IMR-90 (cell line): Measurements from ENCODE around the gene FAM234A. TPM values are rescaled to one million over a fixed set of nuclear protein-coding genes. Genes with fewer than 3 reads are reported as not detected.
A peak's percentile ranks its signal among the peaks of the same experiment; 100 is the strongest.

Source experiments
- ATAC-seq: fragments of 200-7000 bp; cut with Tn5 transposase; 2 replicates; pipeline ENCODE4 v1.9.1; 2020; ENCODE audit warnings: low read depth, mild to moderate bottlenecking, moderate library complexity
- BruUV-seq: library from RNA; stranded (reverse); fragments of 400-500 nt; replicated peaks from 2 replicates; lab custom pipeline; 2021; lab: Mats Ljungman, UMichigan
- CTCF ChIA-PET: fragments of 300-600 bp; formaldehyde crosslinking; extraction: SDS; loops from one replicate; lab custom pipeline; 2021; ENCODE audit warnings: antibody characterized with exemption; lab: Yijun Ruan, JAX
- POLR2A ChIA-PET: fragments of 300-600 bp; sonication (Branson Sonifier 250); formaldehyde crosslinking; loops from one replicate; lab custom pipeline; 2022; ENCODE audit warnings: antibody characterized with exemption; ENCODE audit not compliant: unreplicated experiment; lab: Charles Lee
- DNase-seq: peaks from one replicate; pipeline ENCODE4 v3.0.0; 2013
- H2AFZ ChIP-seq: replicated peaks from 2 replicates; pipeline ENCODE3; 2013; ENCODE audit warnings: low read length, mild to moderate bottlenecking; ENCODE audit not compliant: poor library complexity
- H2AK5ac ChIP-seq: 2 replicates; pipeline ENCODE4 v1.6.1; 2013; ENCODE audit warnings: low read depth, low read length, inconsistent platforms
- H2AK9ac ChIP-seq: replicated peaks from 2 replicates; pipeline ENCODE3; 2013; ENCODE audit warnings: mild to moderate bottlenecking, low read depth, low read length, moderate library complexity; ENCODE audit not compliant: poor library complexity
- H2BK120ac ChIP-seq: 2 replicates; pipeline ENCODE4 v1.6.1; 2013; ENCODE audit warnings: low read depth, low read length, inconsistent platforms
- H2BK15ac ChIP-seq: 3 replicates; pipeline ENCODE4 v1.6.1; 2013; ENCODE audit warnings: low read depth, low read length, inconsistent platforms
- H2BK20ac ChIP-seq: 2 replicates; pipeline ENCODE4 v1.6.1; 2013; ENCODE audit warnings: low read depth, mild to moderate bottlenecking, inconsistent platforms, low read length, moderate library complexity
- H2BK5ac ChIP-seq: 2 replicates; pipeline ENCODE4 v1.6.1; 2013; ENCODE audit warnings: mild to moderate bottlenecking, low read depth, low read length, inconsistent platforms; ENCODE audit not compliant: poor library complexity, severe bottlenecking
- H3K14ac ChIP-seq: replicated peaks from 2 replicates; pipeline ENCODE4 v1.6.1; 2013; ENCODE audit warnings: low read depth, low read length, inconsistent platforms
- H3K18ac ChIP-seq: 2 replicates; pipeline ENCODE4 v1.6.1; 2013; ENCODE audit warnings: low read depth, low read length, control low read depth
- H3K23ac ChIP-seq: 2 replicates; pipeline ENCODE4 v1.6.1; 2013; ENCODE audit warnings: low read depth, low read length, inconsistent platforms
- H3K27ac ChIP-seq: 2 replicates; pipeline ENCODE4 v1.5.1; 2013; ENCODE audit warnings: mild to moderate bottlenecking, control low read depth, low read length; ENCODE audit not compliant: insufficient read depth
- H3K27me3 ChIP-seq: 2 replicates; pipeline ENCODE4 v1.6.1; 2013; ENCODE audit warnings: low read length; ENCODE audit not compliant: control insufficient read depth, insufficient read depth
- H3K36me3 ChIP-seq: 2 replicates; pipeline ENCODE4 v1.6.1; 2013; ENCODE audit warnings: low read length, mixed read lengths; ENCODE audit not compliant: control insufficient read depth, insufficient read depth
- H3K4ac ChIP-seq: 2 replicates; pipeline ENCODE4 v1.6.1; 2013; ENCODE audit warnings: low read depth, low read length, inconsistent platforms
- H3K4me1 ChIP-seq: 2 replicates; pipeline ENCODE4 v1.6.1; 2013; ENCODE audit warnings: low read length, mixed read lengths; ENCODE audit not compliant: control insufficient read depth, insufficient read depth
- H3K4me2 ChIP-seq: 2 replicates; pipeline ENCODE4 v1.6.1; 2013; ENCODE audit warnings: low read depth, mild to moderate bottlenecking, control low read depth, low read length, moderate library complexity
- H3K4me3 ChIP-seq: 2 replicates; pipeline ENCODE4 v1.5.1; 2013; ENCODE audit warnings: low read depth, mild to moderate bottlenecking, control low read depth, low read length, moderate library complexity; ENCODE audit not compliant: insufficient read depth
- H3K56ac ChIP-seq: 2 replicates; pipeline ENCODE4 v1.6.1; 2013; ENCODE audit warnings: low read length, inconsistent platforms; ENCODE audit not compliant: insufficient read depth; ENCODE audit errors: extremely low read depth
- H3K79me1 ChIP-seq, 2 experiments: 2 replicates each; pipeline ENCODE4 v1.6.1; 2013; ENCODE audit warnings: low read length in 2 of 2, inconsistent platforms in 1 of 2, low read depth in 1 of 2
- H3K9ac ChIP-seq: 2 replicates; pipeline ENCODE4 v1.6.1; 2013; ENCODE audit warnings: low read depth, low read length, control low read depth
- H3K9me1 ChIP-seq: 2 replicates; pipeline ENCODE4 v1.6.1; 2013; ENCODE audit warnings: low read length, inconsistent platforms; ENCODE audit not compliant: insufficient read depth
- H3K9me3 ChIP-seq: 2 replicates; pipeline ENCODE4 v1.6.1; 2013; ENCODE audit warnings: low read length; ENCODE audit not compliant: control insufficient read depth, insufficient read depth
- H4K20me1 ChIP-seq: 2 replicates; pipeline ENCODE4 v1.6.1; 2013; ENCODE audit warnings: low read length, inconsistent platforms; ENCODE audit not compliant: insufficient read depth
- H4K5ac ChIP-seq: 2 replicates; pipeline ENCODE4 v1.6.1; 2013; ENCODE audit warnings: mild to moderate bottlenecking, low read depth, low read length, control low read depth
- H4K8ac ChIP-seq, 2 experiments: 2 replicates each; pipeline ENCODE4 v1.6.1; 2013; ENCODE audit warnings: low read depth in 2 of 2, low read length in 2 of 2, control low read depth in 1 of 2, inconsistent platforms in 1 of 2
- H4K91ac ChIP-seq: 2 replicates; pipeline ENCODE4 v1.6.1; 2013; ENCODE audit warnings: low read depth, low read length, inconsistent platforms; ENCODE audit not compliant: insufficient read depth
- CEBPB ChIP-seq: IDR thresholded peaks from 2 replicates; pipeline ENCODE4 v1.6.1; 2012; ENCODE audit warnings: low read depth, low read length, improper control_type of control experiment
- FOS ChIP-seq: fragments of 150-350 bp; IDR thresholded peaks from 2 replicates; pipeline ENCODE4 v1.6.1; 2016; ENCODE audit warnings: low read depth, low read length
- RFX5 ChIP-seq: IDR thresholded peaks from 2 replicates; pipeline ENCODE4 v1.8.0; 2012; ENCODE audit warnings: low read depth, mild to moderate bottlenecking, low read length, moderate library complexity
- WGBS, 2 experiments: methylation state at CpG; one replicate each; pipeline versions ENCODE4 v1.1.5 to v1.1.7; 2013; ENCODE audit warnings: missing lambda C conversion rate in 2 of 2; ENCODE audit not compliant: insufficient read length in 1 of 2; ENCODE audit errors: extremely low coverage in 2 of 2; 5-methylcytosine and 5-hydroxymethylcytosine counted together
- dilution Hi-C: fragments of 300-500 bp; cut with HindIII; formaldehyde crosslinking; loops from one replicate; pipeline ENCODE4 v1.14.3; 2018; ENCODE audit warnings: low sequenced_read_pairs; ENCODE audit not compliant: unreplicated experiment
- in situ Hi-C: fragments of 300-500 bp; cut with MboI; formaldehyde crosslinking; loops from 3 replicates; pipeline ENCODE4 v1.14.3; 2019; ENCODE audit warnings: low sequenced_read_pairs, inconsistent platforms, mixed read lengths
- intact Hi-C: fragments of 100-400 bp; cut with micrococcal nuclease; formaldehyde crosslinking; loops from 2 replicates; pipeline ENCODE4 v1.10.0; 2022
- polyA plus RNA-seq, 3 experiments: library from polyadenylated mRNA; depleted of rRNA; stranded (reverse); fragments of >200 nt; gene quantifications; 2 replicates each; pipeline ENCODE4 v1.2.3, GENCODE V29; 2012; ENCODE audit warnings: low replicate concordance in 1 of 3
- total RNA-seq: library from RNA; depleted of rRNA; stranded (reverse); fragments of >200 nt; gene quantifications from 2 replicates; pipeline ENCODE4 v1.2.3, GENCODE V29; 2012
- TF ChIP-seq, protein P1 (sequence below): fragments of 150-350 bp; IDR thresholded peaks from 2 replicates; pipeline ENCODE4 v1.6.1; 2017; ENCODE audit warnings: mild to moderate bottlenecking, antibody characterized with exemption, low read length, low read depth

FAM234A gene
- total and polyA plus RNA-seq, 2 of the 4 experiments (the other 2 are of a cell fraction): 30.3 to 64.2 TPM

DNA sequence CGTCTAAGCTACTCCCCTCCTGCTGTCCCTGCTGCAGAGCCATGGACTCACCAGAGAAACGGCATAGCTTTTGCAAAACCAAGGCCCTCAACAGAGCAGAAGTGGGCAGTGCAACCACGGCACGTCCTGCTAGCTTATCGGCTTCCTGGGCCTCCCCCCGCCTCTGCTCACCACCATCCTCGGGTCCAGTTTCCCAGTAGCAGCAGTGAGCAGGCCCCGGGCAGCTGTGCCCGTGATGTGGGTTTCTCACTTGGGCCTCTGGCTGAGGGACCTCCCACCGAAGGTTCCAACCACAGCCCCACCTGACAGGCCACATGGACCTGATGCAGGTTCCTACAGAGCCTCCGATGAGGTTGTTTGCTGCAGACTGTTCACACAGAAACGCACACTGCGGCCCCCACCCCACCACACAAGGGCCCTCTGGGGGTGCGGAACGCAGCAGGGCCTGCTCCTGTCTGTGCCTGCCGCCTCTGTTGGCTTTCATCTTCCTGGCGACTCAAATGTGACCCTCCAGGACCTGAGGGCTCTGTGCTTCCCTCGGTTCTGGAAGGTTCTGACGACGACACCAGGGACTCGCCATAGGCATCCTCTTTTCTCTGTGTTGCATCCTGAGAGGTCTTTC is 73.2 kb downstream of the FAM234A start:
- H3K23ac ChIP-seq: no peak overlapping the region
- peak overlapping the region; percentile 23 for H2AFZ ChIP-seq
- H3K14ac ChIP-seq: no peak overlapping the region
- H3K4ac ChIP-seq: no peak overlapping the region
- ChIA-PET POLR2A (no interaction called here), CTCF (no interaction called here)
- no peak for TF ChIP-seq CEBPB
- no peak for TF ChIP-seq FOS
- TF ChIP-seq, protein P1, sequence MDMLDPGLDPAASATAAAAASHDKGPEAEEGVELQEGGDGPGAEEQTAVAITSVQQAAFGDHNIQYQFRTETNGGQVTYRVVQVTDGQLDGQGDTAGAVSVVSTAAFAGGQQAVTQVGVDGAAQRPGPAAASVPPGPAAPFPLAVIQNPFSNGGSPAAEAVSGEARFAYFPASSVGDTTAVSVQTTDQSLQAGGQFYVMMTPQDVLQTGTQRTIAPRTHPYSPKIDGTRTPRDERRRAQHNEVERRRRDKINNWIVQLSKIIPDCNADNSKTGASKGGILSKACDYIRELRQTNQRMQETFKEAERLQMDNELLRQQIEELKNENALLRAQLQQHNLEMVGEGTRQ: no peak
- TF ChIP-seq RFX5: no peak
- H2BK20ac ChIP-seq: no peak overlapping the region
- intact Hi-C loops (no loop called here), in situ Hi-C loops (no loop called here), dilution Hi-C loops (no loop called here)
- no peak overlapping the region for H3K27ac ChIP-seq
- 94% methylated on average over 6 of the region's 21 CpGs; no CpG with 5 or more reads in 1 of the 2 experiments for WGBS, 2 experiments
- peaks cover 3 to 21% of the 10 kb centered on the region in 2 experiments; a peak in 3 of 4 replicates for H3K79me1 ChIP-seq
- H3K4me2 ChIP-seq: no peak overlapping the region
- no peak overlapping the region for H2BK15ac ChIP-seq
- no peak overlapping the region for H2AK5ac ChIP-seq
- no peak overlapping the region for H3K4me3 ChIP-seq
- BruUV-seq: no TSS peak
- no peaks in the 10 kb centered on the region for H3K27me3 ChIP-seq
- H3K9ac ChIP-seq: no peak overlapping the region
- no peaks in the 10 kb centered on the region for H3K9me3 ChIP-seq
- peaks cover 41% of the 10 kb centered on the region for H3K36me3 ChIP-seq
- no peaks in the 10 kb centered on the region for H3K4me1 ChIP-seq
- no peak overlapping the region for H2AK9ac ChIP-seq
- H3K18ac ChIP-seq: no peak overlapping the region
- no peak overlapping the region for H4K8ac ChIP-seq
- H4K5ac ChIP-seq: no peak overlapping the region
- no peaks in the 10 kb centered on the region for H3K9me1 ChIP-seq
- DNase-seq (no peak), ATAC-seq (no peak)
- no peak overlapping the region for H4K91ac ChIP-seq
- no peak overlapping the region for H2BK120ac ChIP-seq
- H2BK5ac ChIP-seq: no peak overlapping the region
- peaks cover 4% of the 10 kb centered on the region; the same call in 1 of the 2 replicates for H4K20me1 ChIP-seq
- no peak overlapping the region for H3K56ac ChIP-seq
